HL-60 (cell line): ENCODE data around the gene CHDH.

Source experiments
- DNase-seq, 2 experiments: peaks; one replicate each; pipeline ENCODE4 v3.0.0-alpha.2; 2010 to 2020; ENCODE audit warnings: low read depth in 1 of 2, low spot score in 1 of 2
- H3K27ac ChIP-seq: fragments of 250-450 bp; sonication (Bioruptor Pico); replicated peaks from 2 replicates; pipeline ENCODE4 v1.5.1; 2020; ENCODE audit warnings: mild to moderate bottlenecking, moderate library complexity
- H3K27me3 ChIP-seq: fragments of 250-450 bp; sonication (Bioruptor Pico); 2 replicates; pipeline ENCODE4 v1.5.1; 2021; ENCODE audit warnings: mild to moderate bottlenecking, moderate library complexity; ENCODE audit not compliant: insufficient read depth, poor library complexity, severe bottlenecking
- H3K4me3 ChIP-seq: replicated peaks from 2 replicates; pipeline ENCODE4 v1.5.1; 2011; ENCODE audit warnings: mild to moderate bottlenecking, control low read depth, low read length; ENCODE audit not compliant: insufficient read depth
- GABPA ChIP-seq: IDR thresholded peaks from 2 replicates; pipeline ENCODE4 v1.6.1; 2012; ENCODE audit warnings: low read depth
- POLR2AphosphoS5 ChIP-seq: IDR thresholded peaks from 2 replicates; pipeline ENCODE4 v1.6.1; 2012; ENCODE audit warnings: low read depth
- SPI1 ChIP-seq: IDR thresholded peaks from 2 replicates; pipeline ENCODE4 v1.6.1; 2012; ENCODE audit warnings: low read depth, mild to moderate bottlenecking, borderline replicate concordance
- TF ChIP-seq, protein P1 (sequence below): IDR thresholded peaks from 2 replicates; pipeline ENCODE4 v1.6.1; 2012; ENCODE audit warnings: low read depth; ENCODE audit not compliant: insufficient replicate concordance
- TF ChIP-seq, protein P2 (sequence below): IDR thresholded peaks from one replicate; pipeline ENCODE4 v1.5.1; 2011; ENCODE audit warnings: low read length, control low read depth, inconsistent platforms; ENCODE audit not compliant: insufficient read depth

Gene CHDH

DNA sequence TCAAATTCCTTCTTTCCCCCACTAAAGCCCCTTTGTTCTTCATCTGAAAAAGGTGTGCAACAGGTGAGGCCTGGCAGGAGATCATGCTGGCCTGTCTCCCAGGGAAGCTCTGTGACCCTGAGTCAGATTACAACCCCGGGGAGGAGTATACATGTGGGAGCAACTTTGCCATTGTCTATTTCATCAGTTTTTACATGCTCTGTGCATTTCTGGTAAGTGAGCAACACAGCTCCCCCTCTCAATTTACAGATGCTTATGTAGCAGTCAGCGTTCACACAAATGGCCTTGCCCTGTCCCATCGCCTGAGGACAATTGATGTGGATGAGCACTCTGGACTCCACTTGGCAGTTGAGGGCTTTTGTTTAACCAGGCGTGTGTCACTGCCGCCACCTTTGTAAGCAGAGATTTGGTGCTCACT, 70.4 kb downstream of the CHDH start:
- peaks cover 3% of the 10 kb centered on the region for H3K27me3 ChIP-seq
- no peak overlapping the region for H3K27ac ChIP-seq
- no peak for DNase-seq
- TF ChIP-seq, protein P1, sequence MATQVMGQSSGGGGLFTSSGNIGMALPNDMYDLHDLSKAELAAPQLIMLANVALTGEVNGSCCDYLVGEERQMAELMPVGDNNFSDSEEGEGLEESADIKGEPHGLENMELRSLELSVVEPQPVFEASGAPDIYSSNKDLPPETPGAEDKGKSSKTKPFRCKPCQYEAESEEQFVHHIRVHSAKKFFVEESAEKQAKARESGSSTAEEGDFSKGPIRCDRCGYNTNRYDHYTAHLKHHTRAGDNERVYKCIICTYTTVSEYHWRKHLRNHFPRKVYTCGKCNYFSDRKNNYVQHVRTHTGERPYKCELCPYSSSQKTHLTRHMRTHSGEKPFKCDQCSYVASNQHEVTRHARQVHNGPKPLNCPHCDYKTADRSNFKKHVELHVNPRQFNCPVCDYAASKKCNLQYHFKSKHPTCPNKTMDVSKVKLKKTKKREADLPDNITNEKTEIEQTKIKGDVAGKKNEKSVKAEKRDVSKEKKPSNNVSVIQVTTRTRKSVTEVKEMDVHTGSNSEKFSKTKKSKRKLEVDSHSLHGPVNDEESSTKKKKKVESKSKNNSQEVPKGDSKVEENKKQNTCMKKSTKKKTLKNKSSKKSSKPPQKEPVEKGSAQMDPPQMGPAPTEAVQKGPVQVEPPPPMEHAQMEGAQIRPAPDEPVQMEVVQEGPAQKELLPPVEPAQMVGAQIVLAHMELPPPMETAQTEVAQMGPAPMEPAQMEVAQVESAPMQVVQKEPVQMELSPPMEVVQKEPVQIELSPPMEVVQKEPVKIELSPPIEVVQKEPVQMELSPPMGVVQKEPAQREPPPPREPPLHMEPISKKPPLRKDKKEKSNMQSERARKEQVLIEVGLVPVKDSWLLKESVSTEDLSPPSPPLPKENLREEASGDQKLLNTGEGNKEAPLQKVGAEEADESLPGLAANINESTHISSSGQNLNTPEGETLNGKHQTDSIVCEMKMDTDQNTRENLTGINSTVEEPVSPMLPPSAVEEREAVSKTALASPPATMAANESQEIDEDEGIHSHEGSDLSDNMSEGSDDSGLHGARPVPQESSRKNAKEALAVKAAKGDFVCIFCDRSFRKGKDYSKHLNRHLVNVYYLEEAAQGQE = no peak
- TF ChIP-seq SPI1 (no peak), POLR2AphosphoS5 (no peak), GABPA (no peak)
- TF ChIP-seq, protein P2, sequence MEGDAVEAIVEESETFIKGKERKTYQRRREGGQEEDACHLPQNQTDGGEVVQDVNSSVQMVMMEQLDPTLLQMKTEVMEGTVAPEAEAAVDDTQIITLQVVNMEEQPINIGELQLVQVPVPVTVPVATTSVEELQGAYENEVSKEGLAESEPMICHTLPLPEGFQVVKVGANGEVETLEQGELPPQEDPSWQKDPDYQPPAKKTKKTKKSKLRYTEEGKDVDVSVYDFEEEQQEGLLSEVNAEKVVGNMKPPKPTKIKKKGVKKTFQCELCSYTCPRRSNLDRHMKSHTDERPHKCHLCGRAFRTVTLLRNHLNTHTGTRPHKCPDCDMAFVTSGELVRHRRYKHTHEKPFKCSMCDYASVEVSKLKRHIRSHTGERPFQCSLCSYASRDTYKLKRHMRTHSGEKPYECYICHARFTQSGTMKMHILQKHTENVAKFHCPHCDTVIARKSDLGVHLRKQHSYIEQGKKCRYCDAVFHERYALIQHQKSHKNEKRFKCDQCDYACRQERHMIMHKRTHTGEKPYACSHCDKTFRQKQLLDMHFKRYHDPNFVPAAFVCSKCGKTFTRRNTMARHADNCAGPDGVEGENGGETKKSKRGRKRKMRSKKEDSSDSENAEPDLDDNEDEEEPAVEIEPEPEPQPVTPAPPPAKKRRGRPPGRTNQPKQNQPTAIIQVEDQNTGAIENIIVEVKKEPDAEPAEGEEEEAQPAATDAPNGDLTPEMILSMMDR = no peak
- no peak overlapping the region for H3K4me3 ChIP-seq

DNA sequence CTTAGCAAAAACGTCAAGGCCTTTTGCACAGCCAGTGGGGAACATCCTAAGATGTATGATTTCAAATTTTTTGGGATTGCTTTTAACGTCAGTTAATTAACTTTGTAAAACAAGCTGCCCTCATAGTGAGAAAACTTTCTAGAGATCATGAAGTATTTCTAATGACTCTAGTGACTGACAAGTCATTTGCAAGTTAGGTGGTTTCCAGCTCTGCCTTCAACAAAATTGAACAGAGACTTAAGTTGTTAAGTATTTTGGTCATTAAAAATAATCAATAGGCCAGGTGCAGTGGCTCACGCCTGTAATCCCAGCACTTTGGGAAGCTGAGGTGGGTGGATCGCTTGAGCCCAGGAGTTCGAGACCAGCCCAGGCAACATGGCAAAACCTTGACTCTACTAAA, 71.2 kb downstream of the CHDH start:
- Histone ChIP-seq H3K4me3 (no peak overlapping the region), H3K27me3 (peaks cover 3% of the 10 kb centered on the region), H3K27ac (no peak overlapping the region)
- DNase-seq = no peak
- TF ChIP-seq POLR2AphosphoS5 = no peak
- no peak for TF ChIP-seq GABPA
- TF ChIP-seq SPI1 = no peak
- TF ChIP-seq, protein P2 = no peak
- TF ChIP-seq, protein P1 = no peak

DNA sequence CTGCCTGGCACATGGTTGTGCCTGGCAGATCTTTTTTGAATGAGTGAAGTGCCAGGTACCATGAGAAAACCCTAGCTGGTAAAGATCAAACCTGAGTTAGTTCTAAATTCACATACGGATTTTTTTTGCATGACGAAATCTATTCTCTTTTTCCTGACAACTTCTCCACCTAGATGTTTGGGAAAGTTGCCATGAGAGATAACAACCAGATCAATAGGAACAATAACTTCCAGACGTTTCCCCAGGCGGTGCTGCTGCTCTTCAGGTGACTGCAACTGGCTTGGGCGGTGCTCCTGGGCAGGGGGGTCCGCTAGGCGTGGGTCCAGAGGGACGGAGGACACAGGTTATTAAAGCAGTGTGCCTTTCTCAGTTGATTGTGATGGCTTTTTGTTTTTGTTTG, 71.8 kb downstream of the CHDH start:
- no peak for DNase-seq
- TF ChIP-seq, protein P1 = no peak
- TF ChIP-seq, protein P2 = no peak
- TF ChIP-seq POLR2AphosphoS5 = no peak
- no peak for TF ChIP-seq GABPA
- no peak for TF ChIP-seq SPI1
- Histone ChIP-seq H3K4me3 (no peak overlapping the region), H3K27me3 (peaks cover 3% of the 10 kb centered on the region), H3K27ac (no peak overlapping the region)
